HepG2 (cell line): ENCODE data around the gene AZU1. TPM values are rescaled to one million over a fixed set of nuclear protein-coding genes. Genes with fewer than 3 reads are reported as not detected.

Experiments
- AGO2 ChIP-seq: fragments of 200-400 bp; formaldehyde crosslinking; optimal IDR thresholded peaks from 2 replicates; pipeline ENCODE3; 2017; ENCODE audit warnings: mild to moderate bottlenecking, low read depth, low read length, moderate library complexity
- ATF4 ChIP-seq, 2 experiments: fragments of 450-650 bp in 1 of 2; sonication (generic) in 1 of 2; formaldehyde crosslinking; IDR thresholded peaks; 2 replicates each; pipeline versions ENCODE4 v1.5.0 to v1.8.0; 2020 to 2022; ENCODE audit warnings: mild to moderate bottlenecking in 1 of 2, missing genetic modification reagents in 1 of 2
- BORCS8-MEF2B ChIP-seq: sonication (generic); formaldehyde crosslinking; IDR thresholded peaks from 2 replicates; pipeline ENCODE4 v1.8.0; 2022; ENCODE audit warnings: mild to moderate bottlenecking, missing genetic modification reagents
- DR1 ChIP-seq: sonication (generic); formaldehyde crosslinking; IDR thresholded peaks from 2 replicates; pipeline ENCODE4 v1.8.0; 2021; ENCODE audit warnings: mild to moderate bottlenecking, missing genetic modification reagents, inconsistent platforms
- ERF ChIP-seq: IDR thresholded peaks from 2 replicates; pipeline ENCODE4 v1.6.1; 2018; ENCODE audit warnings: missing biosample characterization, missing genetic modification reagents
- FOXP4 ChIP-seq: sonication (generic); formaldehyde crosslinking; IDR thresholded peaks from 2 replicates; pipeline ENCODE4 v1.4.0; 2020; ENCODE audit warnings: missing genetic modification reagents
- IRF9 ChIP-seq: sonication (generic); formaldehyde crosslinking; IDR thresholded peaks from 2 replicates; pipeline ENCODE4 v1.8.0; 2022; ENCODE audit warnings: missing genetic modification reagents, mild to moderate bottlenecking, borderline replicate concordance
- KMT2B ChIP-seq: IDR thresholded peaks from 2 replicates; pipeline ENCODE4 v1.6.1; 2016; ENCODE audit warnings: missing genetic modification reagents, missing compliant biosample characterization
- NFE2L2 ChIP-seq: fragments of 150-350 bp; IDR thresholded peaks from 2 replicates; pipeline ENCODE4 v1.6.1; 2014; ENCODE audit warnings: low read length
- PITX1 ChIP-seq: sonication (generic); formaldehyde crosslinking; IDR thresholded peaks from 2 replicates; pipeline ENCODE4 v1.5.1; 2020; ENCODE audit warnings: mild to moderate bottlenecking, missing genetic modification reagents
- POGK ChIP-seq: sonication (generic); formaldehyde crosslinking; conservative IDR thresholded peaks from 2 replicates; pipeline ENCODE4 v1.8.0; 2022; ENCODE audit warnings: mild to moderate bottlenecking, moderate library complexity, missing genetic modification reagents
- RBAK ChIP-seq: sonication (generic); formaldehyde crosslinking; IDR thresholded peaks from 2 replicates; pipeline ENCODE4 v1.5.1; 2020; ENCODE audit warnings: mild to moderate bottlenecking, missing genetic modification reagents
- SKI ChIP-seq: fragments of 450-650 bp; IDR thresholded peaks from one replicate; pipeline ENCODE4 v1.6.1; 2018; ENCODE audit warnings: mild to moderate bottlenecking; ENCODE audit not compliant: partially characterized antibody
- TGIF2 ChIP-seq: IDR thresholded peaks from 2 replicates; pipeline ENCODE4 v1.6.1; 2016; ENCODE audit warnings: control low read depth, missing compliant biosample characterization
- ZNF142 ChIP-seq: sonication (generic); formaldehyde crosslinking; IDR thresholded peaks from 2 replicates; pipeline ENCODE4 v1.4.0; 2020; ENCODE audit warnings: missing genetic modification reagents
- ZNF33A ChIP-seq: sonication (generic); formaldehyde crosslinking; IDR thresholded peaks from 2 replicates; pipeline ENCODE4 v1.5.1; 2020; ENCODE audit warnings: missing genetic modification reagents, mild to moderate bottlenecking, moderate library complexity, borderline replicate concordance
- ZNF513 ChIP-seq: sonication (generic); formaldehyde crosslinking; conservative IDR thresholded peaks from 2 replicates; pipeline ENCODE4 v1.5.0; 2020; ENCODE audit warnings: missing genetic modification reagents
- polyA plus RNA-seq, 8 experiments: library from polyadenylated mRNA; depleted of rRNA in 3 of 8; stranded (reverse) in 7 of 8; unstranded in 1 of 8; fragments of >200 nt; fragmentation: Illumina TruSeq in 4 of 8; extraction: Trizol in 4 of 8; gene quantifications; 2 replicates each; pipeline versions ENCODE4 v1.2.1 to v1.2.3, GENCODE V29; 2011 to 2016; ENCODE audit warnings: low read depth in 4 of 8, missing spikeins in 1 of 8, mixed read lengths in 1 of 8; ENCODE audit not compliant: insufficient read depth in 1 of 8
- total RNA-seq, 5 experiments: library from RNA; depleted of rRNA; stranded (reverse); fragments of >200 nt; fragmentation: Illumina TruSeq; extraction: Trizol; gene quantifications; 2 replicates each; pipeline ENCODE4 v1.2.3, GENCODE V29; 2016; ENCODE audit warnings: low read depth in 1 of 5

The AZU1 gene
- total and polyA plus RNA-seq, 2 of the 13 experiments (the other 11 are each of a cell fraction or from before 2014, with no cell fraction given): not detected

GRCh38 chr19:789701-790060, 38.0 kb upstream of the AZU1 start (continued):
- TF ChIP-seq ZNF142 (CRISPR knock-in tag) (peak; percentile 34; the same call in 1 of the 2 replicates), SKI (no peak), ERF (CRISPR knock-in tag) (peak; percentile 20; the same call in 1 of the 2 replicates), KMT2B (CRISPR knock-in tag) (no peak), BORCS8-MEF2B (no peak), RBAK (CRISPR knock-in tag) (no peak), POGK (CRISPR knock-in tag) (0 out of 2 replicates have a peak, but pooled peaks have one; percentile 21), DR1 (CRISPR knock-in tag) (no peak), IRF9 (CRISPR knock-in tag) (no peak), AGO2 (no peak), TGIF2 (no peak), ZNF33A (CRISPR knock-in tag) (no peak), ATF4 (CRISPR knock-in tag; IDR thresholded peaks at IDR 0.05) (peak in 1 of 2 experiments; percentile 45; a peak in 1 of 4 replicates), ZNF513 (CRISPR knock-in tag) (no peak), NFE2L2 (peak; percentile 94), FOXP4 (peak; percentile 92), PITX1 (CRISPR knock-in tag) (peak; percentile 35; the same call in 1 of the 2 replicates)
